ENCODE results near the gene TPRG1L. TPM values are rescaled to one million over a fixed set of nuclear protein-coding genes. Genes with fewer than 3 reads are reported as not detected.

The TPRG1L gene
- total RNA-seq, 1 donor from 2014 or later, result 40.8 TPM

DNA sequence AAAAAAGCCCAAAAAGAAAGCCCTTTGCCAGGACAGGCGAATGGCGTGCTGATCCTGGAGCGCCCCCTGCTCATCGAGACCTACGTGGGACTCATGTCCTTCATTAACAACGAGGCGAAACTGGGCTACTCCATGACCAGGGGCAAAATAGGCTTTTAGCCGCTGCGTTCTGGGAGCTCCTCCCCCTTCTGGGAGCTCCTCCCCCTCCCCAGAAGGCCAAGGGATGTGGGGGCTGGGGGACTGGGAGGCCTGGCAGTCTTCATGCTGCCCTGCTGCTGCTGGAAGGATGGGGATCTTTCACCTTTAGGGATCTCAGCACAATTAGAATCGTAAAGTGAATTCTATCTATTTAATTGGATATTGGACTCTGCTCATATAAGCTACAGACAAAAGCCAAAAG lies 3.6 kb downstream of the TPRG1L start:
- no peak for DNase-seq (ENCODE audit: low read depth)
- no peak overlapping the region for H3K4me3 ChIP-seq (ENCODE audit: low read depth, low read length)
- TF ChIP-seq, protein P1, sequence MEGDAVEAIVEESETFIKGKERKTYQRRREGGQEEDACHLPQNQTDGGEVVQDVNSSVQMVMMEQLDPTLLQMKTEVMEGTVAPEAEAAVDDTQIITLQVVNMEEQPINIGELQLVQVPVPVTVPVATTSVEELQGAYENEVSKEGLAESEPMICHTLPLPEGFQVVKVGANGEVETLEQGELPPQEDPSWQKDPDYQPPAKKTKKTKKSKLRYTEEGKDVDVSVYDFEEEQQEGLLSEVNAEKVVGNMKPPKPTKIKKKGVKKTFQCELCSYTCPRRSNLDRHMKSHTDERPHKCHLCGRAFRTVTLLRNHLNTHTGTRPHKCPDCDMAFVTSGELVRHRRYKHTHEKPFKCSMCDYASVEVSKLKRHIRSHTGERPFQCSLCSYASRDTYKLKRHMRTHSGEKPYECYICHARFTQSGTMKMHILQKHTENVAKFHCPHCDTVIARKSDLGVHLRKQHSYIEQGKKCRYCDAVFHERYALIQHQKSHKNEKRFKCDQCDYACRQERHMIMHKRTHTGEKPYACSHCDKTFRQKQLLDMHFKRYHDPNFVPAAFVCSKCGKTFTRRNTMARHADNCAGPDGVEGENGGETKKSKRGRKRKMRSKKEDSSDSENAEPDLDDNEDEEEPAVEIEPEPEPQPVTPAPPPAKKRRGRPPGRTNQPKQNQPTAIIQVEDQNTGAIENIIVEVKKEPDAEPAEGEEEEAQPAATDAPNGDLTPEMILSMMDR (IDR thresholded peaks at IDR 0.05; ENCODE audit: insufficient read depth, low read length, poor library complexity, severe bottlenecking), result no peak
- no peaks in the 10 kb centered on the region for H3K27me3 ChIP-seq (ENCODE audit: control insufficient read depth, insufficient read depth, low read length)
- H3K36me3 ChIP-seq (ENCODE audit: control insufficient read depth, insufficient read depth, low read length), result no peaks in the 10 kb centered on the region

DNA sequence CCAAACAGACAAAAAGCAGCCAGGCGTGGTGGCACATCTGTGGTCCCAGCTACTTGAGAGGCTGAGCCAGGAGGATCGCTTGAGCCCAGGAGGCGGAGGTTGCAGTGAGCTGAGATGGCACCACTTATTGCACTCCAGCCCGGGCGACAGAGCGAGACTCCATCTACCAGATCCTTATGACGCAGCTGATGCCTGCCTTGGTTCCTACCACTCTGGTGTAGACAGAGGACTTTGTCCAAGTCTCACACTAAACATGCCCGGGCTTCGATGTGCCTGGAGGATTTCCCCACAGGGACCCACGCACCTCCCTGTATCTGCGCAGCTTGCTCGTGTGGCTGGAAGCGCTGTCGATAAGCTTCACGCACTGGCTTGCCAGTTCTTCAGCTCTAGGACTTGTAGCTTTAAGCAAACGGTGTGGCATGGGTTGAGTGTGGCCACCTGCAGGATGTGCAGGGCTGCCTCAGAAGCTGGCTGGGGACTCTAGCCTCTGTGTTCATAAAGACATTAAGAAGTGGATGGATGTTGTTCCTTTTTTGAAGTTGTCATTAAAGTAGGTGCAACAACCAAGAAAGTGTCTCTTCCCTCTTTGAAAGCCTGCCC lies 4.8 kb downstream of the TPRG1L start:
- H3K27me3 ChIP-seq (ENCODE audit: control insufficient read depth, insufficient read depth, low read length), result no peaks in the 10 kb centered on the region
- TF ChIP-seq, protein P1 (IDR thresholded peaks at IDR 0.05; ENCODE audit: insufficient read depth, low read length, poor library complexity, severe bottlenecking), result no peak
- DNase-seq (ENCODE audit: low read depth), result no peak
- no peak overlapping the region for H3K4me3 ChIP-seq (ENCODE audit: low read depth, low read length)
- no peaks in the 10 kb centered on the region for H3K36me3 ChIP-seq (ENCODE audit: control insufficient read depth, insufficient read depth, low read length)

DNA sequence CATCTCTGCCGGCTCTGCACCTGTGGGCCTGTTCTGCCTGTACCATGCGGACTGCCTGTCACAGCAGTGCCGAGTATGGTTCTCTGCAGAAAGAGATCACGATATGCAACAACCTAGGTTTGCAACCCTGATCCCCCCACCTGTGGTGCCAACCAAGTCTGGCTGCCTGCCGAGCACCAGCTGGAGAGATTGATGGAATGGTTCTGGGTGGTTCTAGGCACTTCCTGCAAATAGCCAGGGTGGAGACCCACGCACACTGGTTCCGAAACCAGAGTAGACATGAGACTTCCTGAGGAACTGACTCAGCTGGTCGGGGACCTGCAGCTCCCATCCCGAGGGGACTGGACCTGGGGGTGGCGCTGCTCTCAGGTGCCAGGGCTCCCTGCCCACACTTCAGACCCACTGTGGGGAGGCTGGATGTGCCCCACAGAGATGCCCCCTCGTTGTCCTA lies 5.4 kb downstream of the TPRG1L start:
- TF ChIP-seq, protein P1 (IDR thresholded peaks at IDR 0.05; ENCODE audit: insufficient read depth, low read length, poor library complexity, severe bottlenecking), result no peak
- no peak overlapping the region for H3K4me3 ChIP-seq (ENCODE audit: low read depth, low read length)
- H3K27me3 ChIP-seq (ENCODE audit: control insufficient read depth, insufficient read depth, low read length), result no peaks in the 10 kb centered on the region
- DNase-seq (ENCODE audit: low read depth), result no peak
- H3K36me3 ChIP-seq (ENCODE audit: control insufficient read depth, insufficient read depth, low read length), result no peaks in the 10 kb centered on the region

DNA sequence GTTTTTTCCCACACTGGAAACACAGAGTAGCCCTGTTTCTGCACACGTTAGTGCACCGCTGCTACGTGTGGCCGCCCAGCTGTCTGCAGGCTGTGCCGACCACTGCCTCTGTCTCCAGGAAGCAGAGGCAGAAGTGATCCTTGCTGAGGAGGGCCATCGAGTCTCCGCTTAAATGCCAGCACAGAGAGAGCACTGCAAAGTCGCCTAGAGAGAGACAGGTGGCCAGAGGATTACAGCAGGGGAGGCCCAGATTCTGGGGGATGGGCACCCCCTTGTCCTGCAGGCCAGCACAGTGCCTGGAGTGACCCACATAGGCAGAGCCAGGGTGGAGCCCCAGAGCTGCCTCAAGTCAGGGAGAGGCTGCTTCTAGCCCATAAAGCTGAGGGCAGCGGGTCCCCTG lies 6.1 kb downstream of the TPRG1L start:
- H3K27me3 ChIP-seq (ENCODE audit: control insufficient read depth, insufficient read depth, low read length), result no peaks in the 10 kb centered on the region
- no peak overlapping the region for H3K4me3 ChIP-seq (ENCODE audit: low read depth, low read length)
- TF ChIP-seq, protein P1 (IDR thresholded peaks at IDR 0.05; ENCODE audit: insufficient read depth, low read length, poor library complexity, severe bottlenecking), result no peak
- DNase-seq (ENCODE audit: low read depth), result no peak
- no peaks in the 10 kb centered on the region for H3K36me3 ChIP-seq (ENCODE audit: control insufficient read depth, insufficient read depth, low read length)

DNA sequence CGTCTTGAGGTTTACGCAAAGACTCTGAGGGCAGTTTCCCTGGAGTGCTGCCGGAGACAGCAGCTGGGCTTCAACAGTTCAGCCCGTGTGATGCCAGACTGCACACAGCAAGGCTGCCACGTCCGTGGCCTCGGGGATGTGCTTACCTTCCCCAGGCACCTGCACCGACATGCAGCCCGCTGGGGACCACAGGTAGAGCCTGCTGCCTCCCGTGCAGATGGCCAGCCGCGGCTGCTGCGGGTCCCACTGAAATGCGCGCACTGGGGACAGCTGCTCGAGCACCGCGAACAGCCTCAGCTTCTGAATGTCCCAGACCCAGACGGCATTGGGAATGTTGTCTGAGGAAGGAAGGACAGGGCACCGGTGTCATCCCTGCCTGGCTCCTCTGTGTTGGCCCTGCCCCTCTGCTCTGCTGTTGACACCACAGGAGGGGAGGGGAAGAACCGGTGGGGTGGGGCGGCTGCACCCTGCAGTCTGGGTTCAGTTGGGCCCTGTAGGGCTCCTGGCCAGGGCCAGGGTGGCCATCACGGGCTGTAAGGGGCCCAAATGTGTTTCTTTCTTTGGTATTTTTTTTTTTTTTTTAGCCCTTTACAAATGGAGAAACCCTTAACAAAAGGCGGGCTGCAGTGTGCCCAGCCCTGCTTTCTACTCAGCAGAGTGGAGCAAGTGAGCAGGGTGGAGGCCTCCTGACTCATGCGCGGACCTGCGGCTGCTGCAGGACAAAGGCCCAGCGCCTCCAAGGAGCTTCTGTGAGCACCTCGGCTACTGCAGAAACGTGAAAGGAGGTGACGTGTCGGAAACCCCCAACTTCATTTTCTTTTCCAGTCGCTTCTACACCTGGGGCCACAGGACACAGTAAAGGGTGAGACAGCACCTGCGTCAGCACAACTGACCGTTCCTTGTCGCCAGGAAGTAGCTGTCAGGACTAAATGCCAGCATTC lies 6.8 kb downstream of the TPRG1L start:
- H3K27me3 ChIP-seq (ENCODE audit: control insufficient read depth, insufficient read depth, low read length), result no peaks in the 10 kb centered on the region
- H3K36me3 ChIP-seq (ENCODE audit: control insufficient read depth, insufficient read depth, low read length), result no peaks in the 10 kb centered on the region
- no peak for DNase-seq (ENCODE audit: low read depth)
- H3K4me3 ChIP-seq (ENCODE audit: low read depth, low read length), result no peak overlapping the region
- TF ChIP-seq, protein P1 (IDR thresholded peaks at IDR 0.05; ENCODE audit: insufficient read depth, low read length, poor library complexity, severe bottlenecking), result no peak
